ENCODE measurements around the gene TCAIM.
A peak's percentile ranks its signal among the peaks of the same experiment; 100 is the strongest.

The TCAIM gene

GRCh38 chr3:44338010-44338827, at the start of gene TCAIM:
Gene TCAIM, plus strand, starts transcription at chr3:44338766. Its CDS starts 16,017 bp downstream, at chr3:44354783.
- DNase-seq (ENCODE audit: low spot score): peak; percentile 97

GRCh38 chr3:44289882-44290462, 48.6 kb upstream of the TCAIM start:
- no peak for DNase-seq (ENCODE audit: low spot score)

- no peak for DNase-seq (ENCODE audit: low spot score)
These were observed 46.3 kb upstream of the TCAIM start for GRCh38 chr3:44292276-44292675.

GRCh38 chr3:44292947-44293346, 45.6 kb upstream of the TCAIM start:
- DNase-seq (ENCODE audit: low spot score): no peak

- no peak for DNase-seq (ENCODE audit: low spot score)
These were observed 41.3 kb upstream of the TCAIM start for GRCh38 chr3:44297255-44297654.

GRCh38 chr3:44301746-44302145, 36.8 kb upstream of the TCAIM start:
- DNase-seq (ENCODE audit: low spot score): no peak

- DNase-seq (ENCODE audit: low spot score): no peak
These were observed 29.1 kb upstream of the TCAIM start for GRCh38 chr3:44309500-44309899.

GRCh38 chr3:44318891-44319311, 19.7 kb upstream of the TCAIM start:
- DNase-seq (ENCODE audit: low spot score): no peak

- DNase-seq (ENCODE audit: low spot score): no peak
These were observed 17.2 kb upstream of the TCAIM start for GRCh38 chr3:44321335-44321734.

- peak; percentile 76 for DNase-seq (ENCODE audit: low spot score)
These were observed 15.1 kb upstream of the TCAIM start for GRCh38 chr3:44323341-44323955.

- DNase-seq (ENCODE audit: low spot score): no peak
These were observed 14.0 kb upstream of the TCAIM start for GRCh38 chr3:44324584-44324983.

GRCh38 chr3:44326019-44326418, 12.5 kb upstream of the TCAIM start:
- no peak for DNase-seq (ENCODE audit: low spot score)

GRCh38 chr3:44326515-44326914, 12.1 kb upstream of the TCAIM start:
- no peak for DNase-seq (ENCODE audit: low spot score)

GRCh38 chr3:44329946-44330345, 8.6 kb upstream of the TCAIM start:
- DNase-seq (ENCODE audit: low spot score): no peak

GRCh38 chr3:44330444-44330843, 8.1 kb upstream of the TCAIM start:
- DNase-seq (ENCODE audit: low spot score): no peak

- DNase-seq (ENCODE audit: low spot score): no peak
These were observed 4.2 kb upstream of the TCAIM start for GRCh38 chr3:44334326-44334725.

GRCh38 chr3:44337248-44337785, 1.2 kb upstream of the TCAIM start:
- peak; percentile 26 for DNase-seq (ENCODE audit: low spot score)

- DNase-seq (ENCODE audit: low spot score): no peak
These were observed 212 bp downstream of the TCAIM start for GRCh38 chr3:44338828-44339127.

- DNase-seq (ENCODE audit: low spot score): peak; percentile 22
These were observed 853 bp downstream of the TCAIM start for GRCh38 chr3:44339181-44340057.

GRCh38 chr3:44340058-44340395, 1.5 kb downstream of the TCAIM start:
- DNase-seq (ENCODE audit: low spot score): peak; percentile 16

- DNase-seq (ENCODE audit: low spot score): no peak
These were observed 3.7 kb downstream of the TCAIM start for GRCh38 chr3:44342176-44342790.

GRCh38 chr3:44343421-44343820, 4.9 kb downstream of the TCAIM start:
- no peak for DNase-seq (ENCODE audit: low spot score)
